Measurements from ENCODE around the gene STXBP5L. TPM values are rescaled to one million over a fixed set of nuclear protein-coding genes. Genes with fewer than 3 reads are reported as not detected.
"Not testable (repeated sequence)": the region's sequence is repeated elsewhere in the genome, so short reads cannot be mapped to it uniquely, and the experiment has no call there.

Gene STXBP5L
- total and polyA plus RNA-seq, 7 donors: under 0.01 to 0.01 TPM; not detected in 5

GRCh38 chr3:121064121-121064520 lies 156.1 kb downstream of the STXBP5L start:
- WGBS, 3 donors: 80 to 90% (median 83%) methylated on average over 6 of the region's 6 CpGs
- no peak for TF ChIP-seq CTCF (IDR thresholded peaks at IDR 0.05)
- H3K27ac ChIP-seq: no peak overlapping the region
- no peaks in the 10 kb centered on the region for H3K9me3 ChIP-seq
- no peak for ATAC-seq
- DNase-seq: no peak
- no peaks in the 10 kb centered on the region for H3K36me3 ChIP-seq (ENCODE audit: insufficient read depth in 1 of 2, low read depth in 1 of 2)
- no peaks in the 10 kb centered on the region for H3K4me1 ChIP-seq
- intact Hi-C loops (cut with DNase I): no loop called here
- no peaks in the 10 kb centered on the region for H3K27me3 ChIP-seq (ENCODE audit: insufficient read depth in 3 of 3, low read length in 2 of 3)
- no peak overlapping the region for H3K4me3 ChIP-seq

GRCh38 chr3:121072133-121072532 lies 164.1 kb downstream of the STXBP5L start:
- ATAC-seq (no peak), DNase-seq (no peak)
- intact Hi-C loops (cut with DNase I): no loop called here
- H3K4me3 ChIP-seq: no peak overlapping the region
- H3K27me3 ChIP-seq (ENCODE audit: insufficient read depth in 3 of 3, low read length in 2 of 3): no peaks in the 10 kb centered on the region
- TF ChIP-seq CTCF (IDR thresholded peaks at IDR 0.05): no peak
- no peaks in the 10 kb centered on the region for H3K36me3 ChIP-seq (ENCODE audit: insufficient read depth in 1 of 2, low read depth in 1 of 2)
- H3K4me1 ChIP-seq: no peaks in the 10 kb centered on the region
- no peaks in the 10 kb centered on the region for H3K9me3 ChIP-seq
- WGBS, 3 donors: 26 to 31% (median 31%) methylated on average over 6 of the region's 6 CpGs
- H3K27ac ChIP-seq: no peak overlapping the region

- WGBS, 3 donors: 74 to 81% (median 80%) methylated on average over 7 of the region's 7 CpGs
- Histone ChIP-seq H3K27ac (no peak overlapping the region), H3K27me3 (ENCODE audit: insufficient read depth in 3 of 3, low read length in 2 of 3) (no peaks in the 10 kb centered on the region), H3K9me3 (no peaks in the 10 kb centered on the region), H3K4me1 (no peaks in the 10 kb centered on the region), H3K4me3 (no peak overlapping the region), H3K36me3 (ENCODE audit: insufficient read depth in 1 of 2, low read depth in 1 of 2) (no peaks in the 10 kb centered on the region)
- intact Hi-C loops (cut with DNase I): no loop called here
- no peak for TF ChIP-seq CTCF (IDR thresholded peaks at IDR 0.05)
- DNase-seq: no peak
- no peak for ATAC-seq
Observed at GRCh38 chr3:121073011-121073410, 165.0 kb downstream of the STXBP5L start.

- Histone ChIP-seq H3K9me3 (no peaks in the 10 kb centered on the region), H3K36me3 (ENCODE audit: insufficient read depth in 1 of 2, low read depth in 1 of 2) (no peaks in the 10 kb centered on the region), H3K27me3 (ENCODE audit: insufficient read depth in 3 of 3, low read length in 2 of 3) (no peaks in the 10 kb centered on the region), H3K4me1 (no peaks in the 10 kb centered on the region), H3K27ac (no peak overlapping the region), H3K4me3 (no peak overlapping the region)
- ATAC-seq (no peak), DNase-seq (no peak)
- intact Hi-C loops (cut with DNase I): no loop called here
- no peak for TF ChIP-seq CTCF (IDR thresholded peaks at IDR 0.05)
- WGBS, 3 donors: 59 to 80% (median 70%) methylated on average over 3 of the region's 3 CpGs
Observed at GRCh38 chr3:121075191-121075590, 167.2 kb downstream of the STXBP5L start.

GRCh38 chr3:121078378-121079101 lies 170.5 kb downstream of the STXBP5L start:
- intact Hi-C loops (cut with DNase I): not testable (repeated sequence)

More at GRCh38 chr3:121078378-121079101, 170.5 kb downstream of the STXBP5L start:
- not testable (repeated sequence) for ATAC-seq; H3K27me3 ChIP-seq (ENCODE audit: insufficient read depth in 3 of 3, low read length in 2 of 3); DNase-seq; H3K4me3 ChIP-seq; H3K9me3 ChIP-seq; H3K36me3 ChIP-seq (ENCODE audit: insufficient read depth in 1 of 2, low read depth in 1 of 2); H3K4me1 ChIP-seq; H3K27ac ChIP-seq
- WGBS, 3 donors: 91 to 95% (median 92%) methylated on average over 20 to 22 of the region's 22 CpGs

All from psoas muscle (tissue), 8 donors.